Hematopoietic multipotent progenitor cell treated with erythropoietin and hydrocortisone succinate and interleukin-3 and kit ligand, for 15 days (in vitro differentiated cells): ENCODE measurements around the gene ZCCHC18.

Source experiments
- DNase-seq: peaks from one replicate; pipeline ENCODE4 v3.0.0-alpha.2; 2015; ENCODE audit warnings: low spot score

ZCCHC18 gene

DNA sequence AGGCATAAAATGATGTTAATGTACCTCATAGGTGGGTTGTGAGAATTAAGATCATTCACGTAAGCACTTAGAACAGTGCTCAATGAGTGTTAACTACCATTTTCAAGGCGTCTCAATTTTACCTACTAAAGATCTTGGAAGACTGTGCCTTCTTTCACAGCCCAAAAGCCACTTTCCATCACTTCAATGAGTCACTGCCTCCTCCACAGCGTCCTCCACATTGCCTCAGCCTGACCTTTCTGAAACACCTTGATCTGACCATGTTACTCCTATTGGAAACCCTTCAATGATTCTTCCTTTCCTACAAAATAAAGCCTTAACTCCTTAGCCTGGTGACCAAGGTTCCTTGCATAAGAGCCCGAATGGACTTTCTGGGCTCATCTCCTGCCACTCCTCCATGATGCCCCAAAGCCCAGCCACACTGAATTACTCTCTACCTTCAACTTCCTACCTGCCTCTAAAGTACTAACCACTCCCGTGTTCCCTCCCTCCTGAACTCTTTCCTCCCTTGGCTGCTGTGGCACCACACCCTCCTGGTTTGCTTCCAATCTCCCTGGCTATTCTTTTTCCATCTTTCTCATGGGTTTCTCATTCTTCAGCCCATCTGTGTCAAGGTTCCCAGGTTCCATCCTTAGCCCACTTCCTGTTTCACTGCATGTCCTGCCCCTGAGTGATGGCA, 22.4 kb downstream of the ZCCHC18 start:
- no peak for DNase-seq

GRCh38 chrX:104135677-104136076, 23.4 kb downstream of the ZCCHC18 start:
- no peak for DNase-seq

DNA sequence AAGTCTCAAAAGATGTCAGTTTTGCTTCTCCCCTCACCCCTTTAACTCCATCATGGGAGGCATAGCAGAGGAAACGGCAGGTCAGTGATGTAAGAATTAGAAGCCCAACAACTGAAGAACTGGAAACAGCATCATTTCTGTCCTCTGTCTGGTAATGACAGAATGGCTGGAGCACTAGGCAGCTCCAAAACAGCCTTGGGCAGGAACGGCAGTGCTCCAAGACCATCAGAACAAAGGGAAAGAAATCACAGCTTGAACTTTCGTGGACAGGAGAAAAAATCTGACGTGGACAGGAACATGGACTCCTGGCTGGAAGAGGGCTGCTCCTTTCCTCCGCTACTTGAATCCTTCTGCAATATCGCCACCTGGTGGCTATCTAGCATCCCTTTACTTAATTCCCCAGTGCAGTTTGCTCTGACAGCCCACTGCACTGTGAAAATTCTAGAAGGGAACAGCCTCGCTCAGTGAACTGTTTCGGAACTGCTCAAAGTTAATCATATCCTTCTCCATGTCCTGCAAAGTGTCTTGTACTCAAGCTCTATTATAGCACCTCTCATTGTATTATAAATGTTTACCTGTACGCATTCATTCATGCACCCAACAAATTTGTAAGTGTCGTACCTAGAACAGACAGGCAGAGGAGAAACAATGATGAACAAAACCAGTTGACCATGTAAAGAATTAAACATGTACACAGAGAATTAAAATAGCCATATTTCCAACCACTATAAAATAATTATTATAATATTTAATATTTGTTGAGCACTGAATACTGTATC, 24.1 kb downstream of the ZCCHC18 start:
- DNase-seq, result peak; percentile 70

GRCh38 chrX:104137496-104137895, 25.2 kb downstream of the ZCCHC18 start:
- peak; percentile 22 for DNase-seq

DNA sequence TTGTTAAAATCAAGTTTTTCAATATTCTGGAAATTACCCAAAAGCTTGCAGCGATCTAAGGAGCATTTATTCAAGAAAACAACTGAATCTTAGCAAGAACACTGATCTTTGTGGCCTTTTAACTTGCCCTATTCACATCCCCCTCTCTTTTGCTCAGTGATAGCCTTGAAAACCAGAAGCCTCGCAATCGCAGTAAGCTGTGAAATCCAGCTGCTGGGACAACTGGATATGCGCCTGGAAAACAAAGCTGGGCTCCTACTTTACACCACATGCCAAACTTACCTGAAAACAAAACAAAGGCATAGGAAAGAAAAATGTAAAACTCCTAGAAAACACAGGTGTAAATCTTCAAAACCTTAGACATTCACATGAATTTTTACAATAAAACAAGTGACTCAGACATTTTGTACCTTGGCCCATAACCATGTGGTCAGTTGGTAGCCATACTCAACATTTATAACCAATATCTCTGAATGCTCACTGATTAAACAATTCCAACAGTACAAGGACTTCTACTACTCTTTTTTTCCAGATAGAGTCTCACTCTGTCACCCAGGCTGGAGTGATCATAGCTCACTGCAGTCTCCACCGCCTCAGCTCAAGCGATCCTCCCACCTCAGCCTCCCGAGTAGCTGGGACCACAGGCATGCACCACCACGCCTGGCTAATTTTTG, 28.9 kb downstream of the ZCCHC18 start:
- no peak for DNase-seq

GRCh38 chrX:104151037-104151436, 38.7 kb downstream of the ZCCHC18 start:
- no peak for DNase-seq

DNA sequence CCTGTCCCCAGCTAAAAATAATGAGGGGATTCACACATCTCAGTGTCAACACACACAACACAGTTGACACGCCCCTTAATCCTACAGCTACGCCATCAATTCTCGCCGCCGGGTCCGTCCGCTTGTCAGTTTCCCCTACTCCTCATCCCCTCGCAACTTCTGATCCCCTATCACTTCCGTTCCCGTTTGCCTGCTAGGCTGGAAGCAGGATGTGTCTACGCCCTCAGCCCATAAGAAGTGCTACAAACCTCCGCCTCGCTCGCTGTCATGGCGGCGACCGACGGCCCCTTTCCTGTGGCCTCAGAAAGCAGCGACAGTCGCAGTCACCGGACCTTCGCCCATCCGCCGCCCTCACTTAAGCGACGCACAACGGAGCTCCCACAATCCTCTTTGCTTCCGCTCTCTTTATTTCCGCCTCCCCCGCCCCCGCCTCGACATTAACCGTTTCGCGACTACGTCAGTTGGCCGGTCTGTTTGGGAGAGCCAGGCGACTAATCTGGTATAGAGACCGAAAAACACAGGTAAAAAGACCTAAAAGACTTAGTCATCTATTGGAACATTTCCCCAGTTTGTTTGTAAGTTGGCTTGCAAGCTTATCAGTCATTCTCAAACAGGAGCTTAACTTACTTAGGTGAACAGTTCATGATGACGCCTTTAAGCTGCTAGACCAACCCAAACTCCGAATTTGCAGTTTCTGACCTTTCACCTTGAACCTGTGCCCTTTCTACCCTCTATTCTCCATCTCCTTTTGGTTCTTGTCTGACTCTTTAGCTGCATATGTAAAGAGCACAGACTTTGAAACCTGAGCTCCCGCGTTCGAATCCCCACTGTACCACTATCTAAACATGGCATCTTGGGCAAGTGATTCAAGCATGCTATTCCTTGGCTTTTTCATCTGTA, 44.6 kb downstream of the ZCCHC18 start, which contains the start of gene SLC25A53:
SLC25A53 (minus strand) TSS at position 380 of the 900 bp plus-strand sequence. CDS start 51,752 bp downstream, outside the sequence.
- DNase-seq, result peak; percentile 78
